ENCODE results near the gene SLC6A18.

Gene SLC6A18

GRCh38 chr5:1199340-1199648 lies 25.9 kb upstream of the SLC6A18 start:
- Histone ChIP-seq H3K9me3 (no peaks in the 10 kb centered on the region), H3K4me1 (no peaks in the 10 kb centered on the region), H3K27ac (no peak overlapping the region), H3K27me3 (peaks cover 0 to 72% of the 10 kb centered on the region in 2 donors), H3K36me3 (no peaks in the 10 kb centered on the region), H3K4me3 (no peak overlapping the region)
- TF ChIP-seq, protein P1, sequence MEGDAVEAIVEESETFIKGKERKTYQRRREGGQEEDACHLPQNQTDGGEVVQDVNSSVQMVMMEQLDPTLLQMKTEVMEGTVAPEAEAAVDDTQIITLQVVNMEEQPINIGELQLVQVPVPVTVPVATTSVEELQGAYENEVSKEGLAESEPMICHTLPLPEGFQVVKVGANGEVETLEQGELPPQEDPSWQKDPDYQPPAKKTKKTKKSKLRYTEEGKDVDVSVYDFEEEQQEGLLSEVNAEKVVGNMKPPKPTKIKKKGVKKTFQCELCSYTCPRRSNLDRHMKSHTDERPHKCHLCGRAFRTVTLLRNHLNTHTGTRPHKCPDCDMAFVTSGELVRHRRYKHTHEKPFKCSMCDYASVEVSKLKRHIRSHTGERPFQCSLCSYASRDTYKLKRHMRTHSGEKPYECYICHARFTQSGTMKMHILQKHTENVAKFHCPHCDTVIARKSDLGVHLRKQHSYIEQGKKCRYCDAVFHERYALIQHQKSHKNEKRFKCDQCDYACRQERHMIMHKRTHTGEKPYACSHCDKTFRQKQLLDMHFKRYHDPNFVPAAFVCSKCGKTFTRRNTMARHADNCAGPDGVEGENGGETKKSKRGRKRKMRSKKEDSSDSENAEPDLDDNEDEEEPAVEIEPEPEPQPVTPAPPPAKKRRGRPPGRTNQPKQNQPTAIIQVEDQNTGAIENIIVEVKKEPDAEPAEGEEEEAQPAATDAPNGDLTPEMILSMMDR (IDR thresholded peaks at IDR 0.05), result no peak
- intact Hi-C loops (cut with DNase I; ENCODE audit: low total_unique reads), result no loop called here
- no peak for DNase-seq

DNA sequence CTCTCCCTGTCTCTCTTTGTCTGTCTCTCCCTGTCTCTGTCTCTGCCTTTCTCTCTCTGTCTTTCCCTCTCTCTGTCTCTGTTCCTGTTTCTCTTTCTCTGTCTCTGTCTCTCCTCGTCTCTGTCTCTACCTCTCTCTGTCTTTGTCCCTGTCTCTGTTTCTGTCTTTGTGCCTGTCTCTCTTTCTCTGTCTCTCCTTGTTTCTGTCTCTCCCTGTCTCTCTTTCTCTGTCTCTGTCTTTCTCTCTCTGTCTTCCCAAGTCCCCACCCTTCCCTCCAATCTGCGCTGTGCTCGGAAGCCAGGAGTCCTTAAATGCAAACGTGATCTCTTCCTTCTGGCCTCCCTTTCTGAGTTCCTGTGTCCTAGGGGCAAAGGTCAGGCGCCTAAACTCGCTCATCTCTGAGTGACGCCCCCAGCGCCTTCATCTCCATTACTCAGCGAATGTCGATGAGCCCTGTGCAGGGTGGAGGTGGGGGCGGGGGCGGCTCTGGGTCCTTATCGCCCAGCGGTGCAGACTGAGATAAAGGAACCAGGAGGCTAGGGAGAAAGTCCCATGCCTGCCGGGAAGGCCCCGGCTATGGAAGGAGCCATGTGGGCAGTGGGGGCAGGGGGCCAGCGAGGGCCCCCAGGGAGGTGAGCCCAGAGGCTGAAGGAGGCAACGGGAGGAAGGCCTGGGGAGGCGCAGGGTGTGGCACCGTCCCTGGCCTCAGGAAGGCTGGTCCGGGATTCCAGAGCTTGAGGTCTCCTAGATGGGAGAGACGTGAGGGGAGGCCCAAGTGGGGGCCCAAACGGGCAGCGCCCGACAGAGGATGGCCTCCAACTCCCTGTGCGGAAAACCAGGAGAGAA lies 25.3 kb upstream of the SLC6A18 start:
- TF ChIP-seq, protein P1 (IDR thresholded peaks at IDR 0.05), result no peak
- intact Hi-C loops (cut with DNase I; ENCODE audit: low total_unique reads), result no loop called here
- Histone ChIP-seq H3K27me3 (peaks cover 0 to 72% of the 10 kb centered on the region in 2 donors), H3K27ac (no peak overlapping the region), H3K4me3 (no peak overlapping the region), H3K4me1 (no peaks in the 10 kb centered on the region), H3K9me3 (no peaks in the 10 kb centered on the region), H3K36me3 (no peaks in the 10 kb centered on the region)
- DNase-seq, result no peak

- Histone ChIP-seq H3K9me3 (no peaks in the 10 kb centered on the region), H3K4me1 (no peaks in the 10 kb centered on the region), H3K27me3 (peaks cover 0 to 71% of the 10 kb centered on the region in 2 donors), H3K4me3 (no peak overlapping the region), H3K27ac (no peak overlapping the region), H3K36me3 (no peaks in the 10 kb centered on the region)
- intact Hi-C loops (cut with DNase I; ENCODE audit: low total_unique reads), result no loop called here
- TF ChIP-seq, protein P1 (IDR thresholded peaks at IDR 0.05), result no peak
- DNase-seq, result no peak
Observed at GRCh38 chr5:1200495-1201326, 24.5 kb upstream of the SLC6A18 start.

DNA sequence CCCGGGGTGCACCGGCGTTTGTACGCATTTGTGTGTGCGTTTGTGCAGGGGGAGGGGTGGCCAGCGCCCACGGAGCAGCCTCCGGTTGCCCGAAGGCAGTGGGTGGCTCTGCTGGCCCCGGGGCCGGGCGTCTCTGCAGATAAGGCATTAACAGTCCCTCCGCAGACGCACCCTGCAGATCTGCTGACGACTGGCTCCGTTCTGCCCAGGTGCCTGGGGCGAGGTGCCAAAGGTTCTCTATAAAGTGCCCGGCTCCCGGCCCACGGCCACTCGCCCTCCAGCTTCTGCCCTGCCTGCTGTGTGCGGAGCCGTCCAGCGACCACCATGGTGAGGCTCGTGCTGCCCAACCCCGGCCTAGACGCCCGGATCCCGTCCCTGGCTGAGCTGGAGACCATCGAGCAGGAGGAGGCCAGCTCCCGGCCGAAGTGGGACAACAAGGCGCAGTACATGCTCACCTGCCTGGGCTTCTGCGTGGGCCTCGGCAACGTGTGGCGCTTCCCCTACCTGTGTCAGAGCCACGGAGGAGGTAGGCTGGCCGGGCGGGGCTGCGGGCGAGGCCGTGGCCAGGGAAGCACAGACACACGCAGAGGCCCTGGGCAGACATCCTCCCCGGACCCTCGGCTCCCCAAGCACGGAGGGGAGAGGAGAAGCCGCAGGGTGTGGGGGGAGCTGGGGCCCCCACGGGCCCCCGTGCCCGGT lies 23.7 kb upstream of the SLC6A18 start, which contains the start of gene SLC6A19:
Gene SLC6A19, plus strand, starts transcription at position 269 of the 699 bp plus-strand sequence. Its CDS starts 56 bp downstream, at position 325.
- Histone ChIP-seq H3K36me3 (no peaks in the 10 kb centered on the region), H3K9me3 (no peaks in the 10 kb centered on the region), H3K27me3 (peaks cover 0 to 69% of the 10 kb centered on the region in 2 donors), H3K4me1 (no peaks in the 10 kb centered on the region), H3K4me3 (no peak within 1 kb of the TSS), H3K27ac (no peak within 1 kb of the TSS)
- TF ChIP-seq, protein P1 (IDR thresholded peaks at IDR 0.05), result no peak
- intact Hi-C loops (cut with DNase I; ENCODE audit: low total_unique reads), result no loop called here
- DNase-seq, result no peak

DNA sequence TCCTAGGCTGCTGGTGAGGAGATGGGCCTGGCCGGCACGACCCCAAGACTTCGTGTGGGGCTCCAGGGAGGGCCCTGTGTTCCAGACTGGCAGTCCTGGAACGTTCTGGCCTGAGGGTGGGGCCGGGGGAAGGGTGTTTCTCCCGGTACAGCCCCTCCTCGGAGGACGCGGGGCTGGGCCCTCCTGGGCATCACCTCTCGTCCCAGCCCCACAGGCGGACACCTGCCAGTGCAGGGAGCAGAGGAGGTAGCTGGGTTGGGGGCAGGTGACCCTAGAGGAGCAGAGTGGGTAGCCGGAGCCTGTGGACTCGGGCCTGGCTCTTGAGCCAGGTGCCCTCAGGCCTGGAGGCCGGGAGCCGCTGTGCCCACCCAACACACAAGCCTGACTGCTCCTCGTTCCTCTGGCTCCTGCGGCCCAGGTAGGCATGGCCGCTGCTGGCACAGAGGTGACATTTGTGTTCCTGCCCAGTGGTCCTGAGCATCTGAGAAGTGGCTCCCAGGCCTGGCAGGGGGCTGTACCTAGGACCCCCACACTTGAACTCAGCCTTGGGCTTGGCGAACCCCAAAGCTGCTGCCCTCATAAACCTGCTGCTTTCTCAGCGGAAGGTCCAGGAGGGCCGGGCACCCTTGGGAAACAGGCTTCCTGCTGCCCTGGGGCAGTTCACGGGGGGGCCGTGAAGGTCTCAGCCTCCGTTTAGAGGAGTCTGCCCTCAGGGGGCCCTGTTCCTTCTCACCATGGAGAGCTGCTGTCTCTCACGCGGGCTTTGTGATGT lies 23.0 kb upstream of the SLC6A18 start:
- H3K27ac ChIP-seq, result no peak overlapping the region
- no peak for DNase-seq
- H3K4me1 ChIP-seq, result no peaks in the 10 kb centered on the region
- H3K27me3 ChIP-seq, result peaks cover 0 to 71% of the 10 kb centered on the region in 2 donors
- H3K4me3 ChIP-seq, result no peak overlapping the region
- intact Hi-C loops (cut with DNase I; ENCODE audit: low total_unique reads), result no loop called here
- H3K36me3 ChIP-seq, result no peaks in the 10 kb centered on the region
- TF ChIP-seq, protein P1 (IDR thresholded peaks at IDR 0.05), result no peak
- H3K9me3 ChIP-seq, result no peaks in the 10 kb centered on the region
